Stimulated activated memory B cell treated with anti-CD40 and anti-IgM and Interleukin-4, amounts not matched to agents 10 μg/mL and 1 μg/mL and 100 μg/mL, for 72 hours (primary cell): ENCODE data around the gene TTC23.

Experiments used
- ATAC-seq: fragments of 150-1000 bp; cut with Tn5 transposase; 2 replicates; pipeline ENCODE4 v1.10.0; 2021
- H3K27ac Mint-ChIP-seq: one replicate; pipeline ENCODE4 v1.8.0; 2022; ENCODE audit warnings: mild to moderate bottlenecking, mixed read lengths
- H3K27me3 Mint-ChIP-seq: one replicate; pipeline ENCODE4 v1.8.0; 2022; ENCODE audit warnings: mixed read lengths
- H3K36me3 Mint-ChIP-seq: one replicate; pipeline ENCODE4 v1.8.0; 2022; ENCODE audit warnings: mixed read lengths
- H3K4me1 Mint-ChIP-seq: one replicate; pipeline ENCODE4 v1.8.0; 2022; ENCODE audit warnings: mixed read lengths
- H3K4me3 Mint-ChIP-seq: one replicate; pipeline ENCODE4 v1.8.0; 2022; ENCODE audit warnings: mild to moderate bottlenecking, moderate library complexity, mixed read lengths
- H3K9me3 Mint-ChIP-seq: one replicate; pipeline ENCODE4 v1.8.0; 2022; ENCODE audit warnings: mixed read lengths

The TTC23 gene

GRCh38 chr15:99096894-99097426, 152.4 kb downstream of the TTC23 start:
- Mint-ChIP-seq H3K4me3 (no peak overlapping the region), H3K27ac (no peak overlapping the region), H3K9me3 (no peaks in the 10 kb centered on the region), H3K4me1 (peaks cover 9% of the 10 kb centered on the region), H3K27me3 (peaks cover 58% of the 10 kb centered on the region), H3K36me3 (no peaks in the 10 kb centered on the region)
- no peak for ATAC-seq

GRCh38 chr15:99096173-99096893, 153.0 kb downstream of the TTC23 start:
- no peaks in the 10 kb centered on the region for H3K36me3 Mint-ChIP-seq

GRCh38 chr15:99095626-99096025, 153.8 kb downstream of the TTC23 start:
- Mint-ChIP-seq H3K36me3 (no peaks in the 10 kb centered on the region), H3K27ac (no peak overlapping the region), H3K27me3 (peaks cover 50% of the 10 kb centered on the region), H3K4me1 (peaks cover 7% of the 10 kb centered on the region), H3K9me3 (no peaks in the 10 kb centered on the region), H3K4me3 (no peak overlapping the region)
- no peak for ATAC-seq

More at GRCh38 chr15:99096173-99096893, 153.0 kb downstream of the TTC23 start:
- no peaks in the 10 kb centered on the region for H3K9me3 Mint-ChIP-seq
- H3K4me1 Mint-ChIP-seq: peaks cover 9% of the 10 kb centered on the region
- no peak for ATAC-seq
- H3K27ac Mint-ChIP-seq: no peak overlapping the region
- H3K27me3 Mint-ChIP-seq: peaks cover 52% of the 10 kb centered on the region
- H3K4me3 Mint-ChIP-seq: no peak overlapping the region

GRCh38 chr15:99092554-99093172, 156.7 kb downstream of the TTC23 start:
- Mint-ChIP-seq H3K4me3 (no peak overlapping the region), H3K27me3 (peaks cover 20% of the 10 kb centered on the region), H3K9me3 (no peaks in the 10 kb centered on the region), H3K36me3 (no peaks in the 10 kb centered on the region), H3K27ac (no peak overlapping the region), H3K4me1 (peaks cover 11% of the 10 kb centered on the region)
- no peak for ATAC-seq

GRCh38 chr15:99090938-99091337, 158.4 kb downstream of the TTC23 start:
- no peaks in the 10 kb centered on the region for H3K9me3 Mint-ChIP-seq
- H3K27ac Mint-ChIP-seq: no peak overlapping the region
- H3K4me1 Mint-ChIP-seq: peaks cover 11% of the 10 kb centered on the region
- H3K4me3 Mint-ChIP-seq: no peak overlapping the region
- no peaks in the 10 kb centered on the region for H3K36me3 Mint-ChIP-seq
- no peak for ATAC-seq
- H3K27me3 Mint-ChIP-seq: peaks cover 3% of the 10 kb centered on the region

- peak overlapping the region; percentile 73 for H3K27ac Mint-ChIP-seq
- peak; percentile 96 for ATAC-seq
- peaks cover 11% of the 10 kb centered on the region for H3K4me1 Mint-ChIP-seq
- no peak overlapping the region for H3K4me3 Mint-ChIP-seq
- H3K9me3 Mint-ChIP-seq: no peaks in the 10 kb centered on the region
- no peaks in the 10 kb centered on the region for H3K36me3 Mint-ChIP-seq
- no peaks in the 10 kb centered on the region for H3K27me3 Mint-ChIP-seq
Observed at GRCh38 chr15:99090011-99090699, 159.2 kb downstream of the TTC23 start.

- Mint-ChIP-seq H3K9me3 (no peaks in the 10 kb centered on the region), H3K36me3 (no peaks in the 10 kb centered on the region), H3K27ac (no peak overlapping the region), H3K27me3 (no peaks in the 10 kb centered on the region), H3K4me1 (peaks cover 11% of the 10 kb centered on the region), H3K4me3 (no peak overlapping the region)
- no peak for ATAC-seq
Observed at GRCh38 chr15:99087405-99087943, 161.9 kb downstream of the TTC23 start.

GRCh38 chr15:99086327-99086667, 163.1 kb downstream of the TTC23 start:
- Mint-ChIP-seq H3K9me3 (no peaks in the 10 kb centered on the region), H3K27ac (no peak overlapping the region), H3K36me3 (no peaks in the 10 kb centered on the region), H3K4me3 (no peak overlapping the region), H3K27me3 (peaks cover 3% of the 10 kb centered on the region), H3K4me1 (peaks cover 11% of the 10 kb centered on the region)
- ATAC-seq: no peak
